OCI-LY1 (cell line): ENCODE results near the gene NDUFS5.

Experiments
- H2AFZ ChIP-seq: fragments of 200-600 bp; sonication (generic), shearing (Covaris generic); 2 replicates; pipeline ENCODE4 v1.6.0; 2014; ENCODE audit warnings: antibody characterized with exemption, mild to moderate bottlenecking, low read length
- H3F3A ChIP-seq: fragments of 200-600 bp; sonication (generic), shearing (Covaris generic); 2 replicates; pipeline ENCODE4 v1.6.0; 2014; ENCODE audit warnings: mild to moderate bottlenecking, antibody characterized with exemption, low read length, moderate library complexity; ENCODE audit not compliant: insufficient read depth
- H3K27ac ChIP-seq: fragments of 200-600 bp; sonication (generic); 2 replicates; pipeline ENCODE4 v1.5.1; 2014; ENCODE audit warnings: low read length, mixed run types, mild to moderate bottlenecking, low read depth; ENCODE audit not compliant: poor library complexity, severe bottlenecking
- H3K27me3 ChIP-seq: fragments of 200-600 bp; sonication (generic); 2 replicates; pipeline ENCODE4 v1.6.0; 2014; ENCODE audit warnings: antibody characterized with exemption, mild to moderate bottlenecking, low read length, moderate library complexity; ENCODE audit not compliant: insufficient read depth
- H3K36me3 ChIP-seq: fragments of 200-600 bp; sonication (generic); 2 replicates; pipeline ENCODE4 v1.6.1; 2014; ENCODE audit warnings: mild to moderate bottlenecking, antibody characterized with exemption, low read length, moderate library complexity, mixed read lengths; ENCODE audit not compliant: insufficient read depth
- H3K4me1 ChIP-seq: fragments of 200-600 bp; sonication (generic); 2 replicates; pipeline ENCODE4 v1.5.1; 2014; ENCODE audit warnings: mild to moderate bottlenecking, low read length, moderate library complexity; ENCODE audit not compliant: insufficient read depth, severe bottlenecking
- H3K4me2 ChIP-seq: fragments of 200-600 bp; sonication (generic), shearing (Covaris generic); 2 replicates; pipeline ENCODE4 v1.6.1; 2014; ENCODE audit warnings: low read length
- H3K4me3 ChIP-seq: fragments of 200-600 bp; sonication (generic); 2 replicates; pipeline ENCODE4 v1.5.1; 2014; ENCODE audit warnings: low read length, low read depth, mild to moderate bottlenecking, mixed read lengths; ENCODE audit not compliant: poor library complexity, severe bottlenecking
- H3K79me2 ChIP-seq: fragments of 200-600 bp; shearing (Covaris generic); 2 replicates; pipeline ENCODE4 v1.6.1; 2016; ENCODE audit warnings: mixed run types, low read length, mixed read lengths; ENCODE audit not compliant: insufficient read depth
- H3K9ac ChIP-seq: fragments of 200-600 bp; sonication (generic), shearing (Covaris generic); 2 replicates; pipeline ENCODE4 v1.6.1; 2014; ENCODE audit warnings: mild to moderate bottlenecking, low read length, mixed read lengths
- H3K9me2 ChIP-seq: fragments of 200-600 bp; sonication (generic), shearing (Covaris generic); 2 replicates; pipeline ENCODE4 v1.6.1; 2014; ENCODE audit warnings: low read depth, mild to moderate bottlenecking, low read length, mixed read lengths
- H3K9me3 ChIP-seq: fragments of 200-600 bp; shearing (Covaris generic); 2 replicates; pipeline ENCODE4 v1.6.1; 2014; ENCODE audit warnings: low read length, mixed read lengths
- H4K20me1 ChIP-seq: fragments of 200-600 bp; sonication (generic), shearing (Covaris generic); 2 replicates; pipeline ENCODE4 v1.6.0; 2016; ENCODE audit warnings: mild to moderate bottlenecking, low read length; ENCODE audit not compliant: insufficient read depth
- CTCF ChIP-seq: fragments of 200-600 bp; sonication (generic), shearing (Covaris generic); IDR thresholded peaks from 2 replicates; pipeline ENCODE4 v1.5.1; 2017; ENCODE audit warnings: mild to moderate bottlenecking, antibody characterized with exemption, low read length, moderate library complexity, mixed read lengths
- EZH2 ChIP-seq: fragments of 200-600 bp; sonication (generic), shearing (Covaris generic); IDR thresholded peaks from 2 replicates; pipeline ENCODE4 v1.8.0; 2017; ENCODE audit warnings: borderline replicate concordance, mixed run types, mild to moderate bottlenecking, antibody characterized with exemption, low read length, moderate library complexity, mixed read lengths

NDUFS5 gene

GRCh38 chr1:39046613-39047210 is 20.6 kb downstream of the NDUFS5 start:
- no peak overlapping the region for H3K9ac ChIP-seq
- no peak overlapping the region for H2AFZ ChIP-seq

GRCh38 chr1:39047374-39048229 is 21.5 kb downstream of the NDUFS5 start:
- Histone ChIP-seq H3K9me2 (no peaks in the 10 kb centered on the region), H3K4me3 (no peak overlapping the region), H3K27ac (no peak overlapping the region), H3K4me1 (no peaks in the 10 kb centered on the region), H3K4me2 (no peak overlapping the region), H4K20me1 (no peaks in the 10 kb centered on the region), H3F3A (no peaks in the 10 kb centered on the region), H2AFZ (no peak overlapping the region), H3K79me2 (no peaks in the 10 kb centered on the region), H3K9me3 (no peaks in the 10 kb centered on the region), H3K27me3 (no peaks in the 10 kb centered on the region), H3K9ac (no peak overlapping the region), H3K36me3 (peaks cover 5% of the 10 kb centered on the region)
- TF ChIP-seq EZH2 (no peak), CTCF (no peak)

More at GRCh38 chr1:39046613-39047210, 20.6 kb downstream of the NDUFS5 start:
- Histone ChIP-seq H3K4me2 (no peak overlapping the region), H4K20me1 (no peaks in the 10 kb centered on the region), H3K4me1 (no peaks in the 10 kb centered on the region), H3K9me2 (no peaks in the 10 kb centered on the region), H3K79me2 (no peaks in the 10 kb centered on the region), H3K9me3 (no peaks in the 10 kb centered on the region), H3K36me3 (peaks cover 9% of the 10 kb centered on the region), H3K4me3 (no peak overlapping the region), H3K27ac (no peak overlapping the region), H3K27me3 (no peaks in the 10 kb centered on the region), H3F3A (no peaks in the 10 kb centered on the region)
- TF ChIP-seq CTCF (no peak), EZH2 (no peak)

GRCh38 chr1:39048745-39049370 is 22.7 kb downstream of the NDUFS5 start:
- H3K4me3 ChIP-seq: no peak overlapping the region
- H3K4me1 ChIP-seq: no peaks in the 10 kb centered on the region
- H3K36me3 ChIP-seq: peaks cover 5% of the 10 kb centered on the region
- no peaks in the 10 kb centered on the region for H3K9me2 ChIP-seq
- H3F3A ChIP-seq: no peaks in the 10 kb centered on the region
- no peak overlapping the region for H3K27ac ChIP-seq
- no peak overlapping the region for H3K4me2 ChIP-seq
- no peaks in the 10 kb centered on the region for H3K79me2 ChIP-seq
- H2AFZ ChIP-seq: no peak overlapping the region
- H3K9me3 ChIP-seq: no peaks in the 10 kb centered on the region
- no peak overlapping the region for H3K9ac ChIP-seq
- H4K20me1 ChIP-seq: no peaks in the 10 kb centered on the region
- H3K27me3 ChIP-seq: no peaks in the 10 kb centered on the region
- TF ChIP-seq CTCF (no peak), EZH2 (no peak)
